Natural killer cell (primary cell): ENCODE results near the gene CORO7. TPM values are rescaled to one million over a fixed set of nuclear protein-coding genes. Genes with fewer than 3 reads are reported as not detected.

Experiments used
- ATAC-seq, 3 donors: fragments of 150-1000 bp in 2 of 3; fragments of 200-7000 bp in 1 of 3; cut with Tn5 transposase; 1 replicate in 1 of 3; 2 replicates in 2 of 3; pipeline ENCODE4 v1.10.0; 2021; ENCODE audit warnings: mild to moderate bottlenecking in 2 of 3, moderate library complexity in 2 of 3
- DNase-seq, 2 donors: peaks; one replicate each; pipeline versions ENCODE4 v3.0.0 to v3.0.0-alpha.2; 2013 to 2021; ENCODE audit warnings: mixed read lengths in 1 of 2
- H3K27ac ChIP-seq: one replicate; pipeline ENCODE4 v1.5.1; 2013; ENCODE audit warnings: mild to moderate bottlenecking, low read length
- H3K27me3 ChIP-seq: one replicate; pipeline ENCODE4 v1.6.1; 2013; ENCODE audit warnings: low read length; ENCODE audit not compliant: control insufficient read depth, insufficient read depth
- H3K36me3 ChIP-seq: one replicate; pipeline ENCODE4 v1.6.1; 2013; ENCODE audit warnings: low read length; ENCODE audit not compliant: control insufficient read depth, insufficient read depth
- H3K4me1 ChIP-seq: one replicate; pipeline ENCODE4 v1.6.1; 2013; ENCODE audit warnings: low read length; ENCODE audit not compliant: control insufficient read depth, insufficient read depth
- H3K4me3 ChIP-seq: one replicate; pipeline ENCODE4 v1.5.1; 2013; ENCODE audit warnings: low read length
- H3K9me3 ChIP-seq: one replicate; pipeline ENCODE4 v1.6.1; 2013; ENCODE audit warnings: low read length; ENCODE audit not compliant: control insufficient read depth, insufficient read depth
- H3K27ac Mint-ChIP-seq, 2 donors: one replicate each; pipeline ENCODE4 v1.8.0; 2022; ENCODE audit warnings: mild to moderate bottlenecking in 2 of 2, mixed read lengths in 2 of 2, moderate library complexity in 1 of 2
- H3K27me3 Mint-ChIP-seq, 2 donors: one replicate each; pipeline ENCODE4 v1.8.0; 2022; ENCODE audit warnings: low read depth in 2 of 2, mixed read lengths in 2 of 2
- H3K36me3 Mint-ChIP-seq: one replicate; pipeline ENCODE4 v1.8.0; 2022; ENCODE audit warnings: mixed read lengths
- H3K4me1 Mint-ChIP-seq, 2 donors: one replicate each; pipeline ENCODE4 v1.8.0; 2022; ENCODE audit warnings: mixed read lengths in 2 of 2
- H3K4me3 Mint-ChIP-seq: one replicate; pipeline ENCODE4 v1.8.0; 2022; ENCODE audit warnings: mild to moderate bottlenecking, moderate library complexity, mixed read lengths
- H3K9me3 Mint-ChIP-seq, 2 donors: one replicate each; pipeline ENCODE4 v1.8.0; 2022; ENCODE audit warnings: mixed read lengths in 2 of 2
- CTCF ChIP-seq: fragments of 200-600 bp; IDR thresholded peaks from one replicate; pipeline ENCODE4 v1.8.0; 2022; ENCODE audit warnings: antibody characterized with exemption
- WGBS: methylation state at CpG from one replicate; pipeline ENCODE4 v1.1.7; 2013; ENCODE audit warnings: missing lambda C conversion rate; ENCODE audit not compliant: insufficient coverage; 5-methylcytosine and 5-hydroxymethylcytosine counted together
- intact Hi-C: fragments of 100-400 bp; cut with micrococcal nuclease; formaldehyde crosslinking; loops from one replicate; pipeline ENCODE4 v1.14.2; 2022
- total RNA-seq, 4 donors: library from RNA; stranded (reverse); fragments of 120-200 nt in 1 of 4; gene quantifications; one replicate each; pipeline versions ENCODE4 v1.2.3 to v1.2.4, GENCODE V29; 2013 to 2022

CORO7 gene
- total RNA-seq, 3 donors from 2014 or later (not counting 1 experiment from before 2014, with no cell fraction given), result 335 to 425 (median 415) TPM

DNA sequence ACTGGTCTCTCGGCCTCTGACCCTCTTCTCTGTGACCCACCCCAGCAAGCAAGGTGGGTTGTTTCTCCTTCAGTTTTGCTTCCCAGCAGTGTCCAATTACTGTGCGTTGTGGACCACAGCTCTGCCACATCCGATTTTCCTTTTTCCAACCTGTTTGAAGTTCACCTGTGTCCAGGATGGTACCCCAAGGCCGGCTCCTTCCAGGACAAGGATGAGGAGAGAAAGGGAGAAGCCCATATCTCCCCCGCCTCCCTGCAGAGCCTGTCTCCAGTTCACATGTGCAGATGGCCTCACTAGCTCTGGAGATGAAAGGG is 44.5 kb upstream of the CORO7 start:
- no peak overlapping the region for H3K27ac ChIP-seq
- Mint-ChIP-seq H3K27ac (peak overlapping the region in 1 of 2 donors; percentile 3), H3K4me1 (peaks cover 26 to 36% of the 10 kb centered on the region in 2 donors), H3K36me3 (no peaks in the 10 kb centered on the region), H3K27me3 (no peaks in the 10 kb centered on the region), H3K4me3 (no peak overlapping the region), H3K9me3 (no peaks in the 10 kb centered on the region)
- H3K9me3 ChIP-seq, result no peaks in the 10 kb centered on the region
- no peak for ATAC-seq
- H3K4me3 ChIP-seq, result no peak overlapping the region
- TF ChIP-seq CTCF, result no peak
- intact Hi-C loops, result no loop called here
- over 99% methylated on average over 5 of the region's 5 CpGs for WGBS
- no peak for DNase-seq
- H3K36me3 ChIP-seq, result peaks cover 29% of the 10 kb centered on the region
- H3K4me1 ChIP-seq, result peaks cover 39% of the 10 kb centered on the region
- no peaks in the 10 kb centered on the region for H3K27me3 ChIP-seq

GRCh38 chr16:4455951-4456350 is 39.6 kb upstream of the CORO7 start:
- 84% methylated on average over 10 of the region's 10 CpGs for WGBS
- Mint-ChIP-seq H3K4me1 (peaks cover 13 to 22% of the 10 kb centered on the region in 2 donors), H3K9me3 (no peaks in the 10 kb centered on the region), H3K4me3 (no peak overlapping the region), H3K27me3 (no peaks in the 10 kb centered on the region), H3K27ac (no peak overlapping the region), H3K36me3 (no peaks in the 10 kb centered on the region)
- DNase-seq (no peak), ATAC-seq (no peak)
- no peak overlapping the region for H3K4me3 ChIP-seq
- no peaks in the 10 kb centered on the region for H3K9me3 ChIP-seq
- H3K27ac ChIP-seq, result no peak overlapping the region
- H3K36me3 ChIP-seq, result peaks cover 51% of the 10 kb centered on the region
- H3K4me1 ChIP-seq, result peaks cover 20% of the 10 kb centered on the region
- intact Hi-C loops, result no loop called here
- no peak for TF ChIP-seq CTCF
- no peaks in the 10 kb centered on the region for H3K27me3 ChIP-seq

GRCh38 chr16:4455081-4455480 is 38.7 kb upstream of the CORO7 start:
- no peaks in the 10 kb centered on the region for H3K36me3 Mint-ChIP-seq
- H3K27me3 Mint-ChIP-seq, result no peaks in the 10 kb centered on the region

More at GRCh38 chr16:4455081-4455480, 38.7 kb upstream of the CORO7 start:
- Mint-ChIP-seq H3K4me1 (peaks cover 12 to 18% of the 10 kb centered on the region in 2 donors), H3K9me3 (no peaks in the 10 kb centered on the region), H3K4me3 (no peak overlapping the region), H3K27ac (no peak overlapping the region)
- H3K27me3 ChIP-seq, result no peaks in the 10 kb centered on the region
- ATAC-seq (no peak), DNase-seq (no peak)
- peaks cover 58% of the 10 kb centered on the region for H3K36me3 ChIP-seq
- no peak overlapping the region for H3K27ac ChIP-seq
- TF ChIP-seq CTCF, result no peak
- no peak overlapping the region for H3K4me3 ChIP-seq
- intact Hi-C loops, result no loop called here
- H3K9me3 ChIP-seq, result no peaks in the 10 kb centered on the region
- peaks cover 18% of the 10 kb centered on the region for H3K4me1 ChIP-seq
- WGBS, result 91% methylated on average over 14 of the region's 14 CpGs
